GM12873 (cell line): ENCODE results near the gene NEK3.

Source experiments
- CTCF ChIP-seq: IDR thresholded peaks from 2 replicates; pipeline ENCODE4 v1.5.1; 2012; ENCODE audit warnings: low read depth, mild to moderate bottlenecking, moderate library complexity, low read length, control low read depth; ENCODE audit not compliant: insufficient read depth; ENCODE audit errors: missing control alignments

NEK3 gene

DNA sequence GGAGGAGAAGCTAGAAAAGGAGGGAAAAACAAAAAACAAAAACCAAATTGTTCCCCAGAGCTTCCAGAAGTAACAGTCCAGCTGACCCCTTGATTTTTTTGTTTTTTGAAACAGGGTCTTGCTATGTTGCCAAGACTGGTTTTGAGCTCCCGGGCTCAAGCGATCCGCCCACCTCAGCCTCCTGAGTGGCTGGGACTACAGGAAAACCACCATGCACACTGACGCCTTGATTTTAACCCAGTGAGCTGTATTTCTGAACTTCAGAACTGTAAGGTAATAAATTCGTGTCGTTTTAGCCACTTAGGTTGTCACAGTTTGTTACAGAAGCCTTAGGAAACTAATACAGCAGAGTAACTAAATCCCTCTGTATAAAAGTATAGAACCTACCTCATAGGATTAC lies 1.1 kb upstream of the NEK3 start:
- TF ChIP-seq CTCF: no peak

- TF ChIP-seq CTCF: no peak
These were observed 656 bp upstream of the NEK3 start for GRCh38 chr13:52160053-52160452.

GRCh38 chr13:52158629-52159158 lies 703 bp downstream of the NEK3 start:
- TF ChIP-seq CTCF: no peak

DNA sequence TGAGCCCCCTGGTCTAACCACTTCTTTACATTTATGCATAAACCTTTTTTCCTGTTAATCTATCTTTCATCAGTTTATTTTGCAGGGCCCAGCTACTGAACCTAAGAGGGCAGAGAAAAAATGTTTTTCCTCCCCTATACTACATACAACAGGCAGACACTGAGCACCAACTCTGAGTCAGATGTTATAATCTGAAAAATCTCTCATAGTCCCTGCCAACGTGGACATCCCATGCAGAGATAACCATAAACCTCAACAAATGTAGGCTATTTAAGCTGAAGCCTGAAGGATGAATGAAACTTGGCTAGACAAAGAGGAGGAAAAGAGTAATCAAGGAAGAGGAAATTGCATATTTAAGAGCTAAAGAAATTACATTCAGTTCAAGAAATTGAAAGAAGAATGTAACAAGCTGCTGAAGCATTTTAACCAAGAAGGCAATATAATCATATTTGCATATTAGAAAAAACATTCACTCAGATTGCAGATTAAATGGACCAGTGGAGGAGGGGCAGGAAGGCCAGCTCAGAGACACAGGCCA lies 2.6 kb downstream of the NEK3 start:
- no peak for TF ChIP-seq CTCF

- no peak for TF ChIP-seq CTCF
These were observed 4.2 kb downstream of the NEK3 start for GRCh38 chr13:52155177-52155576.

DNA sequence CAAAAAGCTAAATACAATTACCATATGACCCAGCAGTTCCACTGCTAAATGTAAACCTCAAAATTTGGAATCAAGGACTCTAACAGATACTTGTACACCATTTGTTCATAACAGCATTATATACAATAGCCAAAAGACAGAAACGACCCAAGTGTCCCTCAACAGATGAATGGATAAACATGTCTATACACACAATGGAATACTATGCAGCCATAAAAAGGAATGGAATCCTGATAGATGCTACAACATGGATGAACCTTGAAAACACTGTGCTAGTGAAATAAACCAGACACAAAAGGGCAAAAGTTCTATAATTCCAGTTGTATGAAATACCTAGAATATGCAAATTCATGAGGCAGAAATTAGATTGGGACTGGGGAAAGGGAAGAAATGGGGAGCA lies 12.2 kb downstream of the NEK3 start:
- TF ChIP-seq CTCF: no peak

- no peak for TF ChIP-seq CTCF
These were observed 18.1 kb downstream of the NEK3 start for GRCh38 chr13:52141299-52141698.
